ENCODE measurements around the gene ADGRA1.

- TF ChIP-seq CTCF (IDR thresholded peaks at IDR 0.05; ENCODE audit: extremely low read depth in 1 of 2, insufficient read depth in 1 of 2, low read depth in 1 of 2, low read length in 2 of 2): no peak
- TF ChIP-seq POLR2A (IDR thresholded peaks at IDR 0.05; ENCODE audit: low read depth, low read length): no peak
- no peak for TF ChIP-seq POLR2AphosphoS5 (IDR thresholded peaks at IDR 0.05; ENCODE audit: insufficient read depth, low read depth, low read length)
- TF ChIP-seq FOS (IDR thresholded peaks at IDR 0.05; ENCODE audit: borderline replicate concordance, insufficient read depth, low read length): no peak
- TF ChIP-seq EZH2 (IDR thresholded peaks at IDR 0.05; ENCODE audit: borderline replicate concordance, low read depth, low read length, severe bottlenecking): no peak
- TF ChIP-seq MYC (IDR thresholded peaks at IDR 0.05; ENCODE audit: low read depth, low read length): no peak
- no peak for TF ChIP-seq MAX (IDR thresholded peaks at IDR 0.05; ENCODE audit: insufficient read depth, insufficient read length)
Measured at GRCh38 chr10:133116455-133116854, 28.7 kb downstream of the ADGRA1 start.
